IMR-90 (cell line): ENCODE measurements around the gene CEP41. TPM values are rescaled to one million over a fixed set of nuclear protein-coding genes. Genes with fewer than 3 reads are reported as not detected.

Source experiments
- ATAC-seq: fragments of 200-7000 bp; cut with Tn5 transposase; 2 replicates; pipeline ENCODE4 v1.9.1; 2020; ENCODE audit warnings: low read depth, mild to moderate bottlenecking, moderate library complexity
- BruUV-seq: library from RNA; stranded (reverse); fragments of 400-500 nt; replicated peaks from 2 replicates; lab custom pipeline; 2021; lab: Mats Ljungman, UMichigan
- CTCF ChIA-PET: fragments of 300-600 bp; formaldehyde crosslinking; extraction: SDS; loops from one replicate; lab custom pipeline; 2021; ENCODE audit warnings: antibody characterized with exemption; lab: Yijun Ruan, JAX
- POLR2A ChIA-PET: fragments of 300-600 bp; sonication (Branson Sonifier 250); formaldehyde crosslinking; loops from one replicate; lab custom pipeline; 2022; ENCODE audit warnings: antibody characterized with exemption; ENCODE audit not compliant: unreplicated experiment; lab: Charles Lee
- DNase-seq: peaks from one replicate; pipeline ENCODE4 v3.0.0; 2013
- H2AFZ ChIP-seq: replicated peaks from 2 replicates; pipeline ENCODE3; 2013; ENCODE audit warnings: low read length, mild to moderate bottlenecking; ENCODE audit not compliant: poor library complexity
- H2AK5ac ChIP-seq: 2 replicates; pipeline ENCODE4 v1.6.1; 2013; ENCODE audit warnings: low read depth, low read length, inconsistent platforms
- H2AK9ac ChIP-seq: replicated peaks from 2 replicates; pipeline ENCODE3; 2013; ENCODE audit warnings: mild to moderate bottlenecking, low read depth, low read length, moderate library complexity; ENCODE audit not compliant: poor library complexity
- H2BK120ac ChIP-seq: 2 replicates; pipeline ENCODE4 v1.6.1; 2013; ENCODE audit warnings: low read depth, low read length, inconsistent platforms
- H2BK15ac ChIP-seq: 3 replicates; pipeline ENCODE4 v1.6.1; 2013; ENCODE audit warnings: low read depth, low read length, inconsistent platforms
- H2BK20ac ChIP-seq: 2 replicates; pipeline ENCODE4 v1.6.1; 2013; ENCODE audit warnings: low read depth, mild to moderate bottlenecking, inconsistent platforms, low read length, moderate library complexity
- H2BK5ac ChIP-seq: 2 replicates; pipeline ENCODE4 v1.6.1; 2013; ENCODE audit warnings: mild to moderate bottlenecking, low read depth, low read length, inconsistent platforms; ENCODE audit not compliant: poor library complexity, severe bottlenecking
- H3K14ac ChIP-seq: replicated peaks from 2 replicates; pipeline ENCODE4 v1.6.1; 2013; ENCODE audit warnings: low read depth, low read length, inconsistent platforms
- H3K18ac ChIP-seq: 2 replicates; pipeline ENCODE4 v1.6.1; 2013; ENCODE audit warnings: low read depth, low read length, control low read depth
- H3K23ac ChIP-seq: 2 replicates; pipeline ENCODE4 v1.6.1; 2013; ENCODE audit warnings: low read depth, low read length, inconsistent platforms
- H3K27ac ChIP-seq: 2 replicates; pipeline ENCODE4 v1.5.1; 2013; ENCODE audit warnings: mild to moderate bottlenecking, control low read depth, low read length; ENCODE audit not compliant: insufficient read depth
- H3K27me3 ChIP-seq: 2 replicates; pipeline ENCODE4 v1.6.1; 2013; ENCODE audit warnings: low read length; ENCODE audit not compliant: control insufficient read depth, insufficient read depth
- H3K36me3 ChIP-seq: 2 replicates; pipeline ENCODE4 v1.6.1; 2013; ENCODE audit warnings: low read length, mixed read lengths; ENCODE audit not compliant: control insufficient read depth, insufficient read depth
- H3K4ac ChIP-seq: 2 replicates; pipeline ENCODE4 v1.6.1; 2013; ENCODE audit warnings: low read depth, low read length, inconsistent platforms
- H3K4me1 ChIP-seq: 2 replicates; pipeline ENCODE4 v1.6.1; 2013; ENCODE audit warnings: low read length, mixed read lengths; ENCODE audit not compliant: control insufficient read depth, insufficient read depth
- H3K4me2 ChIP-seq: 2 replicates; pipeline ENCODE4 v1.6.1; 2013; ENCODE audit warnings: low read depth, mild to moderate bottlenecking, control low read depth, low read length, moderate library complexity
- H3K4me3 ChIP-seq: 2 replicates; pipeline ENCODE4 v1.5.1; 2013; ENCODE audit warnings: low read depth, mild to moderate bottlenecking, control low read depth, low read length, moderate library complexity; ENCODE audit not compliant: insufficient read depth
- H3K56ac ChIP-seq: 2 replicates; pipeline ENCODE4 v1.6.1; 2013; ENCODE audit warnings: low read length, inconsistent platforms; ENCODE audit not compliant: insufficient read depth; ENCODE audit errors: extremely low read depth
- H3K79me1 ChIP-seq, 2 experiments: 2 replicates each; pipeline ENCODE4 v1.6.1; 2013; ENCODE audit warnings: low read length in 2 of 2, inconsistent platforms in 1 of 2, low read depth in 1 of 2
- H3K9ac ChIP-seq: 2 replicates; pipeline ENCODE4 v1.6.1; 2013; ENCODE audit warnings: low read depth, low read length, control low read depth
- H3K9me1 ChIP-seq: 2 replicates; pipeline ENCODE4 v1.6.1; 2013; ENCODE audit warnings: low read length, inconsistent platforms; ENCODE audit not compliant: insufficient read depth
- H3K9me3 ChIP-seq: 2 replicates; pipeline ENCODE4 v1.6.1; 2013; ENCODE audit warnings: low read length; ENCODE audit not compliant: control insufficient read depth, insufficient read depth
- H4K20me1 ChIP-seq: 2 replicates; pipeline ENCODE4 v1.6.1; 2013; ENCODE audit warnings: low read length, inconsistent platforms; ENCODE audit not compliant: insufficient read depth
- H4K5ac ChIP-seq: 2 replicates; pipeline ENCODE4 v1.6.1; 2013; ENCODE audit warnings: mild to moderate bottlenecking, low read depth, low read length, control low read depth
- H4K8ac ChIP-seq, 2 experiments: 2 replicates each; pipeline ENCODE4 v1.6.1; 2013; ENCODE audit warnings: low read depth in 2 of 2, low read length in 2 of 2, control low read depth in 1 of 2, inconsistent platforms in 1 of 2
- H4K91ac ChIP-seq: 2 replicates; pipeline ENCODE4 v1.6.1; 2013; ENCODE audit warnings: low read depth, low read length, inconsistent platforms; ENCODE audit not compliant: insufficient read depth
- BHLHE40 ChIP-seq: fragments of 150-350 bp; IDR thresholded peaks from 2 replicates; pipeline ENCODE4 v1.6.1; 2016; ENCODE audit warnings: mild to moderate bottlenecking, low read depth, low read length
- CEBPB ChIP-seq: IDR thresholded peaks from 2 replicates; pipeline ENCODE4 v1.6.1; 2012; ENCODE audit warnings: low read depth, low read length, improper control_type of control experiment
- CHD1 ChIP-seq: IDR thresholded peaks from 2 replicates; pipeline ENCODE4 v1.6.1; 2012; ENCODE audit warnings: low read depth, low read length, improper control_type of control experiment
- FOS ChIP-seq: fragments of 150-350 bp; IDR thresholded peaks from 2 replicates; pipeline ENCODE4 v1.6.1; 2016; ENCODE audit warnings: low read depth, low read length
- MAFK ChIP-seq: IDR thresholded peaks from 2 replicates; pipeline ENCODE4 v1.6.1; 2012; ENCODE audit warnings: low read depth, low read length, improper control_type of control experiment
- MAZ ChIP-seq: IDR thresholded peaks from 2 replicates; pipeline ENCODE4 v1.6.1; 2012; ENCODE audit warnings: low read depth, mild to moderate bottlenecking, low read length, improper control_type of control experiment, moderate library complexity, borderline replicate concordance
- MXI1 ChIP-seq: IDR thresholded peaks from 2 replicates; pipeline ENCODE4 v1.6.1; 2012; ENCODE audit warnings: low read depth, mild to moderate bottlenecking, low read length, moderate library complexity, borderline replicate concordance
- NFE2L2 ChIP-seq: fragments of 150-350 bp; IDR thresholded peaks from 2 replicates; pipeline ENCODE4 v1.6.1; 2016; ENCODE audit warnings: low read depth, mild to moderate bottlenecking, low read length
- POLR2A ChIP-seq: IDR thresholded peaks from 2 replicates; pipeline ENCODE4 v1.6.1; 2012; ENCODE audit warnings: mild to moderate bottlenecking, low read depth, low read length
- RAD21 ChIP-seq: IDR thresholded peaks from 2 replicates; pipeline ENCODE4 v1.6.1; 2012; ENCODE audit warnings: low read length, improper control_type of control experiment
- RCOR1 ChIP-seq: IDR thresholded peaks from 2 replicates; pipeline ENCODE4 v1.6.1; 2012; ENCODE audit warnings: mild to moderate bottlenecking, low read length, improper control_type of control experiment; ENCODE audit not compliant: insufficient replicate concordance
- RFX5 ChIP-seq: IDR thresholded peaks from 2 replicates; pipeline ENCODE4 v1.8.0; 2012; ENCODE audit warnings: low read depth, mild to moderate bottlenecking, low read length, moderate library complexity
- SMC3 ChIP-seq: fragments of 150-350 bp; IDR thresholded peaks from 2 replicates; pipeline ENCODE4 v1.6.1; 2016; ENCODE audit warnings: low read depth, mild to moderate bottlenecking, antibody characterized with exemption, low read length, moderate library complexity
- WGBS, 2 experiments: methylation state at CpG; one replicate each; pipeline versions ENCODE4 v1.1.5 to v1.1.7; 2013; ENCODE audit warnings: missing lambda C conversion rate in 2 of 2; ENCODE audit not compliant: insufficient read length in 1 of 2; ENCODE audit errors: extremely low coverage in 2 of 2; 5-methylcytosine and 5-hydroxymethylcytosine counted together
- dilution Hi-C: fragments of 300-500 bp; cut with HindIII; formaldehyde crosslinking; loops from one replicate; pipeline ENCODE4 v1.14.3; 2018; ENCODE audit warnings: low sequenced_read_pairs; ENCODE audit not compliant: unreplicated experiment
- in situ Hi-C: fragments of 300-500 bp; cut with MboI; formaldehyde crosslinking; loops from 3 replicates; pipeline ENCODE4 v1.14.3; 2019; ENCODE audit warnings: low sequenced_read_pairs, inconsistent platforms, mixed read lengths
- intact Hi-C: fragments of 100-400 bp; cut with micrococcal nuclease; formaldehyde crosslinking; loops from 2 replicates; pipeline ENCODE4 v1.10.0; 2022
- polyA plus RNA-seq, 3 experiments: library from polyadenylated mRNA; depleted of rRNA; stranded (reverse); fragments of >200 nt; gene quantifications; 2 replicates each; pipeline ENCODE4 v1.2.3, GENCODE V29; 2012; ENCODE audit warnings: low replicate concordance in 1 of 3
- total RNA-seq: library from RNA; depleted of rRNA; stranded (reverse); fragments of >200 nt; gene quantifications from 2 replicates; pipeline ENCODE4 v1.2.3, GENCODE V29; 2012
- TF ChIP-seq, protein P1 (sequence below): fragments of 150-350 bp; IDR thresholded peaks from 2 replicates; pipeline ENCODE4 v1.6.1; 2017; ENCODE audit warnings: mild to moderate bottlenecking, antibody characterized with exemption, low read length, low read depth
- TF ChIP-seq, protein P2 (sequence below): fragments of 150-350 bp; IDR thresholded peaks from 2 replicates; pipeline ENCODE4 v1.6.1; 2016; ENCODE audit warnings: low read depth, mild to moderate bottlenecking, low read length, moderate library complexity, borderline replicate concordance
- TF ChIP-seq, protein P3 (sequence below): conservative IDR thresholded peaks from 2 replicates; pipeline ENCODE4 v1.5.1; 2012; ENCODE audit warnings: mild to moderate bottlenecking, low read depth, low read length, improper control_type of control experiment

CEP41 gene
- total and polyA plus RNA-seq, 2 of the 4 experiments (the other 2 are of a cell fraction): 12.2 to 21.9 TPM

DNA sequence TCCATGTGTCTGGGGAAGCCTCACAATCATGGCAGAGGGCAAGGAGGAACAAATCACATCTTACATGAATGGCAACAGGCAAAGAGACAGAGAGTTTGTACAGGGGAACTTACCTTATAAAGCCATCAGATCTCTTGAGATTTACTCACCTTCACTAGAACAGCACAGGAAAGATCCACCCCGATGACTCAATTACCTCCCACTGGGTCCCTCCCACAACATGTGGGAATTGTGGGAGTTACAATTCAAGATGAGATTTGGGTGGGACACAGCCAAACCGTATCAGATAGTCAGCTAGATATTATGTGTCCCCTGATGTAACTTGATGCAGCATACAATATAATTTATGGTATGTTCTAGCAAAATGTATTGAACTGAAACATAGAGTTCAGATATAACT, 14.1 kb upstream of the CEP41 start:
- dilution Hi-C loops: no loop called here
- TF ChIP-seq NFE2L2: no peak
- TF ChIP-seq CHD1: no peak
- TF ChIP-seq RAD21: no peak
- TF ChIP-seq MAZ: no peak
- no peak for TF ChIP-seq MXI1
- TF ChIP-seq RCOR1: no peak
- TF ChIP-seq BHLHE40: no peak
- TF ChIP-seq FOS: no peak
- TF ChIP-seq, protein P1, sequence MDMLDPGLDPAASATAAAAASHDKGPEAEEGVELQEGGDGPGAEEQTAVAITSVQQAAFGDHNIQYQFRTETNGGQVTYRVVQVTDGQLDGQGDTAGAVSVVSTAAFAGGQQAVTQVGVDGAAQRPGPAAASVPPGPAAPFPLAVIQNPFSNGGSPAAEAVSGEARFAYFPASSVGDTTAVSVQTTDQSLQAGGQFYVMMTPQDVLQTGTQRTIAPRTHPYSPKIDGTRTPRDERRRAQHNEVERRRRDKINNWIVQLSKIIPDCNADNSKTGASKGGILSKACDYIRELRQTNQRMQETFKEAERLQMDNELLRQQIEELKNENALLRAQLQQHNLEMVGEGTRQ: no peak
- no peak for TF ChIP-seq POLR2A
- TF ChIP-seq CEBPB: no peak
- TF ChIP-seq, protein P2, sequence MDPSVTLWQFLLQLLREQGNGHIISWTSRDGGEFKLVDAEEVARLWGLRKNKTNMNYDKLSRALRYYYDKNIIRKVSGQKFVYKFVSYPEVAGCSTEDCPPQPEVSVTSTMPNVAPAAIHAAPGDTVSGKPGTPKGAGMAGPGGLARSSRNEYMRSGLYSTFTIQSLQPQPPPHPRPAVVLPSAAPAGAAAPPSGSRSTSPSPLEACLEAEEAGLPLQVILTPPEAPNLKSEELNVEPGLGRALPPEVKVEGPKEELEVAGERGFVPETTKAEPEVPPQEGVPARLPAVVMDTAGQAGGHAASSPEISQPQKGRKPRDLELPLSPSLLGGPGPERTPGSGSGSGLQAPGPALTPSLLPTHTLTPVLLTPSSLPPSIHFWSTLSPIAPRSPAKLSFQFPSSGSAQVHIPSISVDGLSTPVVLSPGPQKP: no peak
- no peak for TF ChIP-seq MAFK
- no peak for TF ChIP-seq RFX5
- TF ChIP-seq SMC3: no peak
- TF ChIP-seq, protein P3, sequence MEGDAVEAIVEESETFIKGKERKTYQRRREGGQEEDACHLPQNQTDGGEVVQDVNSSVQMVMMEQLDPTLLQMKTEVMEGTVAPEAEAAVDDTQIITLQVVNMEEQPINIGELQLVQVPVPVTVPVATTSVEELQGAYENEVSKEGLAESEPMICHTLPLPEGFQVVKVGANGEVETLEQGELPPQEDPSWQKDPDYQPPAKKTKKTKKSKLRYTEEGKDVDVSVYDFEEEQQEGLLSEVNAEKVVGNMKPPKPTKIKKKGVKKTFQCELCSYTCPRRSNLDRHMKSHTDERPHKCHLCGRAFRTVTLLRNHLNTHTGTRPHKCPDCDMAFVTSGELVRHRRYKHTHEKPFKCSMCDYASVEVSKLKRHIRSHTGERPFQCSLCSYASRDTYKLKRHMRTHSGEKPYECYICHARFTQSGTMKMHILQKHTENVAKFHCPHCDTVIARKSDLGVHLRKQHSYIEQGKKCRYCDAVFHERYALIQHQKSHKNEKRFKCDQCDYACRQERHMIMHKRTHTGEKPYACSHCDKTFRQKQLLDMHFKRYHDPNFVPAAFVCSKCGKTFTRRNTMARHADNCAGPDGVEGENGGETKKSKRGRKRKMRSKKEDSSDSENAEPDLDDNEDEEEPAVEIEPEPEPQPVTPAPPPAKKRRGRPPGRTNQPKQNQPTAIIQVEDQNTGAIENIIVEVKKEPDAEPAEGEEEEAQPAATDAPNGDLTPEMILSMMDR: no peak

More for the DNA sequence above, 14.1 kb upstream of the CEP41 start:
- Histone ChIP-seq H3K36me3 (no peaks in the 10 kb centered on the region), H2AFZ (no peak overlapping the region), H3K9me3 (peaks cover 8% of the 10 kb centered on the region), H2AK5ac (no peak overlapping the region), H3K4me3 (no peak overlapping the region), H2BK120ac (no peak overlapping the region), H3K9me1 (no peaks in the 10 kb centered on the region), H3K4me2 (no peak overlapping the region), H3K56ac (no peak overlapping the region), H2BK20ac (no peak overlapping the region), H3K27ac (no peak overlapping the region), H3K23ac (no peak overlapping the region), H3K79me1 (no peaks in the 10 kb centered on the region), H3K14ac (no peak overlapping the region), H4K91ac (no peak overlapping the region), H4K8ac (no peak overlapping the region), H4K5ac (no peak overlapping the region), H3K4me1 (no peaks in the 10 kb centered on the region), H2BK5ac (no peak overlapping the region), H2BK15ac (no peak overlapping the region), H3K27me3 (peaks cover 4% of the 10 kb centered on the region; the same call in 1 of the 2 replicates), H3K18ac (no peak overlapping the region), H3K4ac (no peak overlapping the region), H3K9ac (no peak overlapping the region), H2AK9ac (no peak overlapping the region), H4K20me1 (no peaks in the 10 kb centered on the region)
- intact Hi-C loops: no loop called here
- ChIA-PET POLR2A (no interaction called here), CTCF (no interaction called here)
- no CpG with 5 or more reads among the region's 2 CpGs for WGBS, 2 experiments
- in situ Hi-C loops: no loop called here
- no TSS peak for BruUV-seq
- DNase-seq (no peak), ATAC-seq (no peak)
